Measurements from ENCODE around the gene EMCN. TPM values are rescaled to one million over a fixed set of nuclear protein-coding genes. Genes with fewer than 3 reads are reported as not detected.

The EMCN gene
- total and polyA plus RNA-seq, 10 of the 15 experiments (the other 5 are each of a cell fraction or from before 2014, with no cell fraction given), result not detected

DNA sequence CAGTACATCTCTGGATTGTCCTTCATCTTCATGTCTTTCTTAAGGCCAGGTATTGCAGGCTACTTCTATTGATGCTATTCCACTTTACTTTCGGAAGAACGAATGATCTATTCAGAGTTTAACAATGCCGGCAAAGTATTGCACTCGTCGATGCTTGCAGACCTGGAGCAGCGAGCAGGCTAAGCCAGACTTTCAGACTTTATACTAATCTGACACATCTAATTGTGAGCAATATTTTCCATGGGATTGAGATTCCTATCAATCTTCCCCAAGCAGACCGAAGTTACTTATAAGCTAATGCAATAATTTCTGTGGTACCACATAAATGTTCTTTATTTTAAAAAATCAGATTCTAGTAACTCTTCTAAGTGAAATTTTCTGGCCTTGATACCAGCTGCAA lies 1.6 kb downstream of the EMCN start:
- no peaks in the 10 kb centered on the region; a peak in 2 of 4 replicates for H3K27me3 ChIP-seq (replicated peaks in 1 of 2; ENCODE audit: control insufficient read depth in 2 of 2, insufficient read depth in 2 of 2, low read length in 1 of 2)
- H3K4me3 ChIP-seq, result no peak overlapping the region
- no peak overlapping the region for H3K4me2 ChIP-seq (ENCODE audit: control insufficient read depth, insufficient read depth)
- DNase-seq (ENCODE audit: low read depth, low spot score) (no peak), ATAC-seq (no peak), FAIRE-seq (no peak)
- in situ Hi-C loops (cut with MboI), result no loop called here
- H2AFZ ChIP-seq (ENCODE audit: control insufficient read depth, low read depth, low read length), result no peak overlapping the region
- no peak overlapping the region for H3K27ac ChIP-seq (ENCODE audit: control insufficient read depth, insufficient read depth)
- WGBS (ENCODE audit: insufficient coverage, insufficient replicate concordance, low lambda C conversion rate, missing lambda C conversion rate), result 42% methylated on average over 7 of the region's 7 CpGs
- no peaks in the 10 kb centered on the region for H3K36me3 ChIP-seq (ENCODE audit: control insufficient read depth in 2 of 2, insufficient read depth in 2 of 2, low read length in 1 of 2)
- no peaks in the 10 kb centered on the region for H4K20me1 ChIP-seq (ENCODE audit: control insufficient read depth, insufficient read depth)
- no TSS peak for BruUV-seq (replicated peaks)
- ChIA-PET POLR2A (no interaction called here), SMC1A (ENCODE audit: uncharacterized antibody, unreplicated experiment) (no interaction called here), RAD21 (ENCODE audit: unreplicated experiment) (no interaction called here), CTCF (no interaction called here)
- no peak overlapping the region for H3K9ac ChIP-seq (ENCODE audit: control insufficient read depth, insufficient read depth, low read length)
- no peaks in the 10 kb centered on the region for H3K79me2 ChIP-seq (ENCODE audit: control insufficient read depth, insufficient read depth, low read length)
- no peaks in the 10 kb centered on the region for H3K4me1 ChIP-seq (ENCODE audit: control insufficient read depth, insufficient read depth, low read length)
- no peaks in the 10 kb centered on the region for H3K9me3 ChIP-seq (replicated peaks; ENCODE audit: control insufficient read depth, insufficient read depth, low read length)
- intact Hi-C loops (cut with micrococcal nuclease; ENCODE audit: unreplicated experiment), result no loop called here
- TF ChIP-seq, protein P1, sequence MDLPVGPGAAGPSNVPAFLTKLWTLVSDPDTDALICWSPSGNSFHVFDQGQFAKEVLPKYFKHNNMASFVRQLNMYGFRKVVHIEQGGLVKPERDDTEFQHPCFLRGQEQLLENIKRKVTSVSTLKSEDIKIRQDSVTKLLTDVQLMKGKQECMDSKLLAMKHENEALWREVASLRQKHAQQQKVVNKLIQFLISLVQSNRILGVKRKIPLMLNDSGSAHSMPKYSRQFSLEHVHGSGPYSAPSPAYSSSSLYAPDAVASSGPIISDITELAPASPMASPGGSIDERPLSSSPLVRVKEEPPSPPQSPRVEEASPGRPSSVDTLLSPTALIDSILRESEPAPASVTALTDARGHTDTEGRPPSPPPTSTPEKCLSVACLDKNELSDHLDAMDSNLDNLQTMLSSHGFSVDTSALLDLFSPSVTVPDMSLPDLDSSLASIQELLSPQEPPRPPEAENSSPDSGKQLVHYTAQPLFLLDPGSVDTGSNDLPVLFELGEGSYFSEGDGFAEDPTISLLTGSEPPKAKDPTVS (IDR thresholded peaks at IDR 0.05; ENCODE audit: low read depth, low read length), result no peak
- TF ChIP-seq RAD21 (IDR thresholded peaks at IDR 0.05; ENCODE audit: insufficient read depth, low read depth, low read length), result no peak
- TF ChIP-seq, protein P2, sequence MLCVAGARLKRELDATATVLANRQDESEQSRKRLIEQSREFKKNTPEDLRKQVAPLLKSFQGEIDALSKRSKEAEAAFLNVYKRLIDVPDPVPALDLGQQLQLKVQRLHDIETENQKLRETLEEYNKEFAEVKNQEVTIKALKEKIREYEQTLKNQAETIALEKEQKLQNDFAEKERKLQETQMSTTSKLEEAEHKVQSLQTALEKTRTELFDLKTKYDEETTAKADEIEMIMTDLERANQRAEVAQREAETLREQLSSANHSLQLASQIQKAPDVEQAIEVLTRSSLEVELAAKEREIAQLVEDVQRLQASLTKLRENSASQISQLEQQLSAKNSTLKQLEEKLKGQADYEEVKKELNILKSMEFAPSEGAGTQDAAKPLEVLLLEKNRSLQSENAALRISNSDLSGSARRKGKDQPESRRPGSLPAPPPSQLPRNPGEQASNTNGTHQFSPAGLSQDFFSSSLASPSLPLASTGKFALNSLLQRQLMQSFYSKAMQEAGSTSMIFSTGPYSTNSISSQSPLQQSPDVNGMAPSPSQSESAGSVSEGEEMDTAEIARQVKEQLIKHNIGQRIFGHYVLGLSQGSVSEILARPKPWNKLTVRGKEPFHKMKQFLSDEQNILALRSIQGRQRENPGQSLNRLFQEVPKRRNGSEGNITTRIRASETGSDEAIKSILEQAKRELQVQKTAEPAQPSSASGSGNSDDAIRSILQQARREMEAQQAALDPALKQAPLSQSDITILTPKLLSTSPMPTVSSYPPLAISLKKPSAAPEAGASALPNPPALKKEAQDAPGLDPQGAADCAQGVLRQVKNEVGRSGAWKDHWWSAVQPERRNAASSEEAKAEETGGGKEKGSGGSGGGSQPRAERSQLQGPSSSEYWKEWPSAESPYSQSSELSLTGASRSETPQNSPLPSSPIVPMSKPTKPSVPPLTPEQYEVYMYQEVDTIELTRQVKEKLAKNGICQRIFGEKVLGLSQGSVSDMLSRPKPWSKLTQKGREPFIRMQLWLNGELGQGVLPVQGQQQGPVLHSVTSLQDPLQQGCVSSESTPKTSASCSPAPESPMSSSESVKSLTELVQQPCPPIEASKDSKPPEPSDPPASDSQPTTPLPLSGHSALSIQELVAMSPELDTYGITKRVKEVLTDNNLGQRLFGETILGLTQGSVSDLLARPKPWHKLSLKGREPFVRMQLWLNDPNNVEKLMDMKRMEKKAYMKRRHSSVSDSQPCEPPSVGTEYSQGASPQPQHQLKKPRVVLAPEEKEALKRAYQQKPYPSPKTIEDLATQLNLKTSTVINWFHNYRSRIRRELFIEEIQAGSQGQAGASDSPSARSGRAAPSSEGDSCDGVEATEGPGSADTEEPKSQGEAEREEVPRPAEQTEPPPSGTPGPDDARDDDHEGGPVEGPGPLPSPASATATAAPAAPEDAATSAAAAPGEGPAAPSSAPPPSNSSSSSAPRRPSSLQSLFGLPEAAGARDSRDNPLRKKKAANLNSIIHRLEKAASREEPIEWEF (IDR thresholded peaks at IDR 0.05; ENCODE audit: insufficient replicate concordance, low read depth, low read length), result no peak
- TF ChIP-seq, protein P3, sequence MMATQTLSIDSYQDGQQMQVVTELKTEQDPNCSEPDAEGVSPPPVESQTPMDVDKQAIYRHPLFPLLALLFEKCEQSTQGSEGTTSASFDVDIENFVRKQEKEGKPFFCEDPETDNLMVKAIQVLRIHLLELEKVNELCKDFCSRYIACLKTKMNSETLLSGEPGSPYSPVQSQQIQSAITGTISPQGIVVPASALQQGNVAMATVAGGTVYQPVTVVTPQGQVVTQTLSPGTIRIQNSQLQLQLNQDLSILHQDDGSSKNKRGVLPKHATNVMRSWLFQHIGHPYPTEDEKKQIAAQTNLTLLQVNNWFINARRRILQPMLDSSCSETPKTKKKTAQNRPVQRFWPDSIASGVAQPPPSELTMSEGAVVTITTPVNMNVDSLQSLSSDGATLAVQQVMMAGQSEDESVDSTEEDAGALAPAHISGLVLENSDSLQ (IDR thresholded peaks at IDR 0.05), result no peak
- TF ChIP-seq MYB (IDR thresholded peaks at IDR 0.05; ENCODE audit: borderline replicate concordance, low read depth, low read length), result no peak
- TF ChIP-seq EGR1 (IDR thresholded peaks at IDR 0.05; ENCODE audit: borderline replicate concordance in 1 of 2, low read depth in 2 of 2, low read length in 2 of 2), result no peak
- no peak for TF ChIP-seq JUND (IDR thresholded peaks at IDR 0.05; ENCODE audit: low read depth, low read length)
- no peak for TF ChIP-seq WRNIP1 (IDR thresholded peaks at IDR 0.05; ENCODE audit: borderline replicate concordance, low read depth, low read length)
- TF ChIP-seq SMAD1 (IDR thresholded peaks at IDR 0.05; ENCODE audit: low read depth, partially characterized antibody), result no peak
- TF ChIP-seq ATF7 (IDR thresholded peaks at IDR 0.05; ENCODE audit: low read depth), result no peak
- no peak for TF ChIP-seq TARDBP (IDR thresholded peaks at IDR 0.05; ENCODE audit: borderline replicate concordance)
- TF ChIP-seq CBX3 (IDR thresholded peaks at IDR 0.05; ENCODE audit: borderline replicate concordance, low read depth), result no peak
- TF ChIP-seq, protein P4, sequence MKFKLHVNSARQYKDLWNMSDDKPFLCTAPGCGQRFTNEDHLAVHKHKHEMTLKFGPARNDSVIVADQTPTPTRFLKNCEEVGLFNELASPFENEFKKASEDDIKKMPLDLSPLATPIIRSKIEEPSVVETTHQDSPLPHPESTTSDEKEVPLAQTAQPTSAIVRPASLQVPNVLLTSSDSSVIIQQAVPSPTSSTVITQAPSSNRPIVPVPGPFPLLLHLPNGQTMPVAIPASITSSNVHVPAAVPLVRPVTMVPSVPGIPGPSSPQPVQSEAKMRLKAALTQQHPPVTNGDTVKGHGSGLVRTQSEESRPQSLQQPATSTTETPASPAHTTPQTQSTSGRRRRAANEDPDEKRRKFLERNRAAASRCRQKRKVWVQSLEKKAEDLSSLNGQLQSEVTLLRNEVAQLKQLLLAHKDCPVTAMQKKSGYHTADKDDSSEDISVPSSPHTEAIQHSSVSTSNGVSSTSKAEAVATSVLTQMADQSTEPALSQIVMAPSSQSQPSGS (IDR thresholded peaks at IDR 0.05; ENCODE audit: low read length), result no peak
- TF ChIP-seq CHD1 (IDR thresholded peaks at IDR 0.05; ENCODE audit: low read depth, low read length), result no peak
- no peak for TF ChIP-seq CBX5 (IDR thresholded peaks at IDR 0.05; ENCODE audit: low read depth)
